OCI-LY1 (cell line): ENCODE data around the gene CGB2.

Source experiments
- EZH2 ChIP-seq: fragments of 200-600 bp; sonication (generic), shearing (Covaris generic); IDR thresholded peaks from 2 replicates; pipeline ENCODE4 v1.8.0; 2017; ENCODE audit warnings: borderline replicate concordance, mixed run types, mild to moderate bottlenecking, antibody characterized with exemption, low read length, moderate library complexity, mixed read lengths
- TF ChIP-seq, protein P1 (sequence below): fragments of 200-600 bp; sonication (generic), shearing (Covaris generic); IDR thresholded peaks from 2 replicates; pipeline ENCODE4 v1.5.1; 2017; ENCODE audit warnings: mild to moderate bottlenecking, antibody characterized with exemption, low read length, moderate library complexity, mixed read lengths

DNA sequence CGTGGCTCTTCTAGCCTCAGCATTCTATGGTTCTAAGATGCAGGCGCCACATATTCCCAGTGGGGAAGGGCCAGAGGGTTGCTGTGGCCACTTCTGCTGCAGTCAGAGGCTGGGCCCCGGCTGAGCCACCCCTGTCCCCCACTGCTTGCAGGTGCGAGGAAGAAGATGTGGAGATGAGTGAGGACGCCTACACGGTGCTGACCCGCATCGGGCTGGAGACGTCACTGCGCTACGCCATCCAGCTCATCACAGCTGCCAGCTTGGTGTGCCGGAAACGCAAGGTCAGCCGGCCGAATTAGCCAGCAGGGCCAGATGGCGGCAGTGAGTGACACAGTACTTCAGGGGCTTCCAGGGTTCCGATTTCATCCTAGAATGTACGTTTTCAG is 16.8 kb upstream of the CGB2 start:
- TF ChIP-seq, protein P1, sequence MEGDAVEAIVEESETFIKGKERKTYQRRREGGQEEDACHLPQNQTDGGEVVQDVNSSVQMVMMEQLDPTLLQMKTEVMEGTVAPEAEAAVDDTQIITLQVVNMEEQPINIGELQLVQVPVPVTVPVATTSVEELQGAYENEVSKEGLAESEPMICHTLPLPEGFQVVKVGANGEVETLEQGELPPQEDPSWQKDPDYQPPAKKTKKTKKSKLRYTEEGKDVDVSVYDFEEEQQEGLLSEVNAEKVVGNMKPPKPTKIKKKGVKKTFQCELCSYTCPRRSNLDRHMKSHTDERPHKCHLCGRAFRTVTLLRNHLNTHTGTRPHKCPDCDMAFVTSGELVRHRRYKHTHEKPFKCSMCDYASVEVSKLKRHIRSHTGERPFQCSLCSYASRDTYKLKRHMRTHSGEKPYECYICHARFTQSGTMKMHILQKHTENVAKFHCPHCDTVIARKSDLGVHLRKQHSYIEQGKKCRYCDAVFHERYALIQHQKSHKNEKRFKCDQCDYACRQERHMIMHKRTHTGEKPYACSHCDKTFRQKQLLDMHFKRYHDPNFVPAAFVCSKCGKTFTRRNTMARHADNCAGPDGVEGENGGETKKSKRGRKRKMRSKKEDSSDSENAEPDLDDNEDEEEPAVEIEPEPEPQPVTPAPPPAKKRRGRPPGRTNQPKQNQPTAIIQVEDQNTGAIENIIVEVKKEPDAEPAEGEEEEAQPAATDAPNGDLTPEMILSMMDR: no peak
- no peak for TF ChIP-seq EZH2
